HepG2 (cell line): Measurements from ENCODE around the gene OSBPL2. TPM values are rescaled to one million over a fixed set of nuclear protein-coding genes. Genes with fewer than 3 reads are reported as not detected.
A peak's percentile ranks its signal among the peaks of the same experiment; 100 is the strongest.

ENCODE experiments used
- ATAC-seq: fragments of 200-7000 bp; cut with Tn5 transposase; 3 replicates; pipeline ENCODE4 v1.9.1; 2020; ENCODE audit warnings: mild to moderate bottlenecking, moderate library complexity
- BruUV-seq: library from RNA; stranded (reverse); fragments of 400-500 nt; replicated peaks from 2 replicates; lab custom pipeline; 2021; lab: Mats Ljungman, UMichigan
- CTCF ChIA-PET: fragments of 300-600 bp; formaldehyde crosslinking; extraction: SDS; loops from one replicate; lab custom pipeline; 2021; ENCODE audit warnings: low total read pairs, inconsistent platforms, low intra/inter-chr PET ratio; lab: Yijun Ruan, JAX
- POLR2A ChIA-PET: fragments of 350-600 bp; sonication (Branson Sonifier 250); formaldehyde crosslinking; loops from one replicate; lab custom pipeline; 2020; ENCODE audit warnings: antibody characterized with exemption, inconsistent platforms; lab: Yijun Ruan, JAX
- DNase-seq: peaks from one replicate; pipeline ENCODE4 v3.0.0-alpha.2; 2015; ENCODE audit warnings: low spot score
- FAIRE-seq: peaks from 3 replicates; lab custom pipeline; 2011; peaks lifted over from hg19 to GRCh38; lab: Jason Lieb, UNC
- H2AFZ ChIP-seq: one replicate; pipeline ENCODE4 v1.6.1; 2011; ENCODE audit warnings: low read length, inconsistent platforms
- H3K27ac ChIP-seq: fragments of 300-600 bp; 3 replicates; pipeline ENCODE4 v1.8.0; 2011; ENCODE audit warnings: mixed run types, mild to moderate bottlenecking, mixed read lengths, low read length, inconsistent platforms; ENCODE audit not compliant: insufficient read depth; ENCODE audit errors: extremely low read length
- H3K27me3 ChIP-seq, 2 experiments: fragments of 200-600 bp in 1 of 2; 2 replicates in 1 of 2; 3 replicates in 1 of 2; pipeline versions ENCODE4 v1.6.0 to v1.8.0; 2011; ENCODE audit warnings: low read length in 2 of 2, mild to moderate bottlenecking in 2 of 2, moderate library complexity in 2 of 2, inconsistent platforms in 1 of 2; ENCODE audit not compliant: insufficient read depth in 2 of 2, control insufficient read depth in 1 of 2
- H3K36me3 ChIP-seq, 2 experiments: fragments of 200-600 bp in 1 of 2; replicated peaks in 1 of 2; 2 replicates in 1 of 2; 3 replicates in 1 of 2; pipeline versions ENCODE4 v1.5.1 to v1.8.0; 2011; ENCODE audit warnings: low read length in 2 of 2, inconsistent platforms in 1 of 2; ENCODE audit not compliant: insufficient read depth in 2 of 2, control insufficient read depth in 1 of 2
- H3K4me1 ChIP-seq: 2 replicates; pipeline ENCODE4 v1.5.1; 2012; ENCODE audit warnings: low read length, inconsistent platforms; ENCODE audit not compliant: insufficient read depth
- H3K4me2 ChIP-seq: 2 replicates; pipeline ENCODE4 v1.6.0; 2011; ENCODE audit warnings: low read depth, low read length, inconsistent platforms
- H3K4me3 ChIP-seq, 3 experiments: fragments of 200-600 bp in 1 of 3; sonication (generic), shearing (Covaris generic) in 1 of 3; replicated peaks in 1 of 3; 2 replicates each; pipeline ENCODE4 v1.5.1; 2011 to 2016; ENCODE audit warnings: low read length in 3 of 3, inconsistent platforms in 2 of 3, low read depth in 2 of 3, mild to moderate bottlenecking in 2 of 3, control low read depth in 1 of 3, mixed read lengths in 1 of 3; ENCODE audit not compliant: insufficient read depth in 1 of 3
- H3K79me2 ChIP-seq: one replicate; pipeline ENCODE4 v1.6.1; 2011; ENCODE audit warnings: low read length, inconsistent platforms; ENCODE audit not compliant: insufficient read depth
- H3K9ac ChIP-seq: 2 replicates; pipeline ENCODE4 v1.6.0; 2011; ENCODE audit warnings: mild to moderate bottlenecking, low read depth, low read length, inconsistent platforms; ENCODE audit not compliant: insufficient read depth
- H3K9me3 ChIP-seq: 2 replicates; pipeline ENCODE4 v1.5.1; 2012; ENCODE audit warnings: mild to moderate bottlenecking, low read length
- H4K20me1 ChIP-seq: 2 replicates; pipeline ENCODE4 v1.6.0; 2011; ENCODE audit warnings: inconsistent platforms, mild to moderate bottlenecking, low read length, moderate library complexity; ENCODE audit not compliant: insufficient read depth
- ATF6 ChIP-seq: sonication (generic); formaldehyde crosslinking; conservative IDR thresholded peaks from 2 replicates; pipeline ENCODE4 v1.4.0; 2020; ENCODE audit warnings: missing genetic modification reagents
- CREB1 ChIP-seq, 2 experiments: fragments of 450-650 bp in 1 of 2; IDR thresholded peaks; 2 replicates each; pipeline ENCODE4 v1.6.1; 2016 to 2017; ENCODE audit warnings: control low read depth in 1 of 2, mild to moderate bottlenecking in 1 of 2, missing compliant biosample characterization in 1 of 2, missing genetic modification characterization in 1 of 2
- DPF2 ChIP-seq: sonication (generic); formaldehyde crosslinking; IDR thresholded peaks from 2 replicates; pipeline ENCODE4 v1.4.0; 2020; ENCODE audit warnings: mild to moderate bottlenecking, low read depth, missing genetic modification reagents, borderline replicate concordance
- HDAC2 ChIP-seq: sonication (generic); formaldehyde crosslinking; IDR thresholded peaks from 2 replicates; pipeline ENCODE4 v1.4.0; 2020; ENCODE audit warnings: missing genetic modification reagents
- HDAC6 ChIP-seq: fragments of 200-600 bp; sonication (generic); IDR thresholded peaks from 2 replicates; pipeline ENCODE4 v1.7.0; 2017; ENCODE audit warnings: mild to moderate bottlenecking, antibody characterized with exemption, low read length, low read depth
- HMGXB4 ChIP-seq, 2 experiments: sonication (generic) in 1 of 2; formaldehyde crosslinking in 1 of 2; IDR thresholded peaks; 2 replicates each; pipeline versions ENCODE4 v1.4.0 to v1.6.1; 2018 to 2020; ENCODE audit warnings: missing genetic modification reagents in 2 of 2, borderline replicate concordance in 1 of 2, low read depth in 1 of 2, mild to moderate bottlenecking in 1 of 2, missing biosample characterization in 1 of 2
- KAT8 ChIP-seq: IDR thresholded peaks from 2 replicates; pipeline ENCODE4 v1.6.1; 2016; ENCODE audit warnings: missing genetic modification reagents, missing compliant biosample characterization
- KLF16 ChIP-seq, 2 experiments: sonication (generic) in 1 of 2; formaldehyde crosslinking in 1 of 2; IDR thresholded peaks; 2 replicates each; pipeline versions ENCODE4 v1.6.1 to v1.8.0; 2016 to 2023; ENCODE audit warnings: missing genetic modification reagents in 2 of 2, missing compliant biosample characterization in 1 of 2
- NBN ChIP-seq: fragments of 450-650 bp; conservative IDR thresholded peaks from 2 replicates; pipeline ENCODE4 v1.6.1; 2017
- PHF5A ChIP-seq: IDR thresholded peaks from one replicate; pipeline ENCODE4 v1.6.1; 2018; ENCODE audit warnings: low read depth, missing genetic modification reagents; ENCODE audit not compliant: unreplicated experiment
- SYNCRIP ChIP-seq: fragments of 200-400 bp; formaldehyde crosslinking; IDR thresholded peaks from 2 replicates; pipeline ENCODE4 v1.6.1; 2018; ENCODE audit warnings: mild to moderate bottlenecking, low read depth, low read length; ENCODE audit not compliant: insufficient read depth
- TCF7L2 ChIP-seq: IDR thresholded peaks from 2 replicates; pipeline ENCODE4 v1.6.1; 2011; ENCODE audit warnings: mild to moderate bottlenecking, low read depth, low read length, moderate library complexity
- TFAP4 ChIP-seq: sonication (generic); IDR thresholded peaks from 2 replicates; pipeline ENCODE4 v1.6.1; 2016; ENCODE audit warnings: low read depth, borderline replicate concordance
- ZEB1 ChIP-seq: IDR thresholded peaks from 2 replicates; pipeline ENCODE4 v1.6.1; 2012; ENCODE audit warnings: mild to moderate bottlenecking, low read depth, inconsistent platforms; ENCODE audit not compliant: insufficient replicate concordance
- ZFP91 ChIP-seq: sonication (generic); formaldehyde crosslinking; IDR thresholded peaks from 2 replicates; pipeline ENCODE4 v1.9.0; 2022; ENCODE audit warnings: missing genetic modification reagents, mild to moderate bottlenecking, borderline replicate concordance
- ZNF207 ChIP-seq: fragments of 450-650 bp; IDR thresholded peaks from 2 replicates; pipeline ENCODE4 v1.6.1; 2016; ENCODE audit warnings: antibody characterized with exemption, borderline replicate concordance
- ZNF441 ChIP-seq: sonication (generic); formaldehyde crosslinking; IDR thresholded peaks from 2 replicates; pipeline ENCODE4 v1.7.0; 2021; ENCODE audit warnings: missing genetic modification reagents, borderline replicate concordance
- ZNF460 ChIP-seq: sonication (generic); formaldehyde crosslinking; IDR thresholded peaks from 2 replicates; pipeline ENCODE4 v1.5.1; 2020; ENCODE audit warnings: missing genetic modification reagents, mild to moderate bottlenecking, borderline replicate concordance
- ZNF563 ChIP-seq: sonication (generic); formaldehyde crosslinking; IDR thresholded peaks from 2 replicates; pipeline ENCODE4 v1.8.0; 2022; ENCODE audit warnings: mild to moderate bottlenecking, moderate library complexity, missing genetic modification reagents
- WGBS: methylation state at CpG from one replicate; pipeline ENCODE4 v1.1.6; 2017; ENCODE audit warnings: low lambda C conversion rate; 5-methylcytosine and 5-hydroxymethylcytosine counted together
- in situ Hi-C: cut with HindIII; loops from 2 replicates; pipeline ENCODE4 v1.10.0; 2017; ENCODE audit warnings: low pct_unique_long_range_greater_than_20kb; ENCODE audit not compliant: extremely low pct_ligation_motif_present
- intact Hi-C: fragments of 100-400 bp; cut with micrococcal nuclease; formaldehyde crosslinking; loops from one replicate; pipeline ENCODE4 v1.10.0; 2022; ENCODE audit not compliant: unreplicated experiment
- polyA plus RNA-seq, 8 experiments: library from polyadenylated mRNA; depleted of rRNA in 3 of 8; stranded (reverse) in 7 of 8; unstranded in 1 of 8; fragments of >200 nt; fragmentation: Illumina TruSeq in 4 of 8; extraction: Trizol in 4 of 8; gene quantifications; 2 replicates each; pipeline versions ENCODE4 v1.2.1 to v1.2.3, GENCODE V29; 2011 to 2016; ENCODE audit warnings: low read depth in 4 of 8, missing spikeins in 1 of 8, mixed read lengths in 1 of 8; ENCODE audit not compliant: insufficient read depth in 1 of 8
- total RNA-seq, 5 experiments: library from RNA; depleted of rRNA; stranded (reverse); fragments of >200 nt; fragmentation: Illumina TruSeq; extraction: Trizol; gene quantifications; 2 replicates each; pipeline ENCODE4 v1.2.3, GENCODE V29; 2016; ENCODE audit warnings: low read depth in 1 of 5

OSBPL2 gene
- total and polyA plus RNA-seq, 2 of the 13 experiments (the other 11 are each of a cell fraction or from before 2014, with no cell fraction given) = 18.5 to 37.4 TPM

- ChIA-PET CTCF (no interaction called here), POLR2A (no interaction called here)
- BruUV-seq = no TSS peak
- intact Hi-C loops (no loop called here), in situ Hi-C loops (no loop called here)
- H3K4me1 ChIP-seq = peaks cover 21% of the 10 kb centered on the region
- FAIRE-seq (no peak), ATAC-seq (no peak), DNase-seq (no peak)
- no peaks in the 10 kb centered on the region for H3K79me2 ChIP-seq
- no peaks in the 10 kb centered on the region for H3K9me3 ChIP-seq
- H4K20me1 ChIP-seq = peaks cover 3% of the 10 kb centered on the region; the same call in 1 of the 2 replicates
- H3K9ac ChIP-seq = no peak overlapping the region
- no peak overlapping the region for H3K27ac ChIP-seq
- no peak overlapping the region for H3K4me3 ChIP-seq
- no peak overlapping the region for H3K4me2 ChIP-seq
- H3K27me3 ChIP-seq = peaks cover 25 to 50% of the 10 kb centered on the region in 2 experiments
- 59% methylated on average over 2 of the region's 2 CpGs for WGBS
- H2AFZ ChIP-seq = no peak overlapping the region
- no peaks in the 10 kb centered on the region for H3K36me3 ChIP-seq
- TF ChIP-seq DPF2 (no peak), CREB1 (IDR thresholded peaks at IDR 0.05) (peak; percentile 17; the same call in 1 of the 2 replicates), CREB1 (CRISPR knock-in tag; IDR thresholded peaks at IDR 0.05) (no peak), TCF7L2 (no peak), ZFP91 (no peak), ZNF441 (CRISPR knock-in tag) (no peak), HDAC6 (no peak), KLF16 (CRISPR knock-in tag; IDR thresholded peaks at IDR 0.05) (no peak), HMGXB4 (CRISPR knock-in tag; IDR thresholded peaks at IDR 0.05; ENCODE audit: borderline replicate concordance in 1 of 2, low read depth in 1 of 2) (no peak), KAT8 (CRISPR knock-in tag) (no peak), TFAP4 (no peak), SYNCRIP (no peak), ZNF207 (peak; percentile 88; the same call in 1 of the 2 replicates), NBN (peak; percentile 98), HDAC2 (CRISPR knock-in tag) (no peak), ZEB1 (no peak), ZNF563 (no peak), ZNF460 (no peak), PHF5A (CRISPR knock-in tag) (no peak), ATF6 (CRISPR knock-in tag) (no peak)
Measured at GRCh38 chr20:62230276-62230675, 8.0 kb upstream of the OSBPL2 start.
